ENCODE data around the gene AMFR. TPM values are rescaled to one million over a fixed set of nuclear protein-coding genes. Genes with fewer than 3 reads are reported as not detected.

Gene AMFR
- total and polyA plus RNA-seq, 2 of the 8 experiments (the other 6 are each of a cell fraction or from before 2014, with no cell fraction given), result 18.6 to 21.7 TPM

DNA sequence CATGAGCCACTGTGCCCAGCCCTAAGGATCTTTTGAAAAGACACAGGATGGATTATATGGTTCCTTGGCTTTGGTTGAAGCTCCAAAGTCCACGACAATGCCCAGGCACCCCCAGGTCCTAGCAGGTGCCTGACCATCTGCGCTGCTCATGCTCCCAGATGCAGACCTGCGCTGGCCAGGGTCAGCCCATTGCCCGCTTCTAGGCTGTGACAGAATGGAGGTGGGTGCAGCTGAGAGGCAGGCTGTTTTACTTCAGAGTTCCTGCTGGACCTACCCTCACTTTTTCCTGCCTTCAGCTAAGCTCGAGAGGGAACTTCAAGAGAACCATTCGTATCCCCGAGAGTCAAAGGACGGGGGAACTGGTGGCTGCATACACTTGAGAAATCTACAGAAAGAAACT, 60.5 kb downstream of the AMFR start:
- no peaks in the 10 kb centered on the region for H3K23me2 ChIP-seq (ENCODE audit: low read depth, low read length)
- CTCF ChIA-PET (ENCODE audit: partially characterized antibody), result interaction anchor here (1.0 to 2.0 kb wide), 3 partner anchors 9 to 36 kb away, joined by 3 to 7 read pairs (median 4); no protein-coding TSS in a partner anchor
- no peak overlapping the region for H3K18ac ChIP-seq (ENCODE audit: extremely low read depth, low read length)
- H2BK20ac ChIP-seq (ENCODE audit: low read length), result no peak overlapping the region
- no peak overlapping the region for H3K4me3 ChIP-seq (ENCODE audit: extremely low read depth in 1 of 4, insufficient read depth in 2 of 4, low read depth in 3 of 4, low read length in 4 of 4)
- H3K9me3 ChIP-seq (ENCODE audit: insufficient read depth in 2 of 2, low read depth in 1 of 2, low read length in 1 of 2), result no peaks in the 10 kb centered on the region
- H4K91ac ChIP-seq (replicated peaks; ENCODE audit: insufficient read length, low read length), result no peak overlapping the region
- no peaks in the 10 kb centered on the region for H3K4me1 ChIP-seq (replicated peaks in 1 of 4; ENCODE audit: control insufficient read depth in 3 of 4, insufficient read depth in 4 of 4, low read length in 3 of 4)
- 87% methylated on average over 8 of the region's 8 CpGs; no CpG with 5 or more reads in 1 of the 2 experiments for WGBS, 2 experiments (ENCODE audit: extremely low coverage in 1 of 2, insufficient coverage in 1 of 2, insufficient read length in 1 of 2, insufficient replicate concordance in 2 of 2, low coverage in 1 of 2, low lambda C conversion rate in 2 of 2, missing lambda C conversion rate in 1 of 2)
- H2BK120ac ChIP-seq (replicated peaks; ENCODE audit: low read depth, low read length), result no peak overlapping the region
- no peak overlapping the region for H3K27ac ChIP-seq (ENCODE audit: low read depth, low read length)
- H3K14ac ChIP-seq (ENCODE audit: insufficient read length), result no peak overlapping the region
- no peak overlapping the region for H3K4ac ChIP-seq (replicated peaks; ENCODE audit: insufficient read length, low read depth, low read length)
- no peak overlapping the region for H2BK5ac ChIP-seq (ENCODE audit: low read depth, low read length)
- no peak overlapping the region for H3K9ac ChIP-seq (replicated peaks in 1 of 4; ENCODE audit: extremely low read depth in 1 of 4, low read depth in 3 of 4, low read length in 3 of 4)
- no peak overlapping the region for H2BK12ac ChIP-seq (ENCODE audit: low read depth, low read length)
- no peak overlapping the region for H2AK5ac ChIP-seq (ENCODE audit: low read depth, low read length)
- H3K27me3 ChIP-seq (replicated peaks in 1 of 4; ENCODE audit: control insufficient read depth in 3 of 4, extremely low read depth in 1 of 4, insufficient read depth in 3 of 4, low read length in 3 of 4), result no peaks in the 10 kb centered on the region
- no peak overlapping the region for H4K8ac ChIP-seq (ENCODE audit: extremely low read depth, insufficient read depth, low read length)
- no peak overlapping the region for H2BK15ac ChIP-seq (ENCODE audit: low read length)
- H3K4me2 ChIP-seq (ENCODE audit: insufficient read depth in 1 of 2, low read depth in 2 of 2, low read length in 2 of 2), result no peak overlapping the region
- FAIRE-seq (no peak), DNase-seq (ENCODE audit: low read depth in 1 of 2, low spot score in 2 of 2) (no peak)
- H3K79me2 ChIP-seq (ENCODE audit: control insufficient read depth in 1 of 2, insufficient read depth in 2 of 2, low read length in 2 of 2), result no peaks in the 10 kb centered on the region
- H3K23ac ChIP-seq (ENCODE audit: insufficient read length), result no peak overlapping the region
- no peaks in the 10 kb centered on the region for H3K79me1 ChIP-seq (ENCODE audit: low read depth, low read length)
- POLR2A ChIA-PET (ENCODE audit: partially characterized antibody), result no interaction called here
- no peaks in the 10 kb centered on the region for H4K20me1 ChIP-seq (replicated peaks in 1 of 2; ENCODE audit: control insufficient read depth in 1 of 2, insufficient read depth in 2 of 2, low read length in 2 of 2)
- H3K36me3 ChIP-seq (ENCODE audit: control insufficient read depth in 2 of 4, insufficient read depth in 4 of 4, low read length in 3 of 4), result peaks cover 0 to 3% (median 0%) of the 10 kb centered on the region in 4 experiments; a peak in 3 of 8 replicates
- H3K56ac ChIP-seq (replicated peaks; ENCODE audit: insufficient read length, low read depth, low read length), result no peak overlapping the region
- no peak overlapping the region for H2AFZ ChIP-seq (ENCODE audit: low read length)
- H4K5ac ChIP-seq (ENCODE audit: insufficient read length, low read depth, low read length), result no peak overlapping the region
- TF ChIP-seq NRF1 (IDR thresholded peaks at IDR 0.05; ENCODE audit: low read depth, low read length), result no peak
- no peak for TF ChIP-seq GTF2F1 (IDR thresholded peaks at IDR 0.05; ENCODE audit: borderline replicate concordance, low read depth, low read length)
- TF ChIP-seq ASH2L (IDR thresholded peaks at IDR 0.05; ENCODE audit: low read length), result no peak
- TF ChIP-seq KDM1A (IDR thresholded peaks at IDR 0.05; ENCODE audit: borderline replicate concordance, low read length), result no peak
- no peak for TF ChIP-seq SIN3A (conservative IDR thresholded peaks at IDR 0.05 in 1 of 2, IDR thresholded peaks at IDR 0.05 in 1 of 2; ENCODE audit: low read depth in 1 of 2, low read length in 2 of 2)
- no peak for TF ChIP-seq SUZ12 (IDR thresholded peaks at IDR 0.05; ENCODE audit: low read length)
